Measurements from ENCODE around the gene CLCN1. TPM values are rescaled to one million over a fixed set of nuclear protein-coding genes. Genes with fewer than 3 reads are reported as not detected.

Gene CLCN1
- total and polyA plus RNA-seq, 10 of the 15 experiments (the other 5 are each of a cell fraction or from before 2014, with no cell fraction given) = 0.30 TPM; not detected in 9

- Histone ChIP-seq H3K27me3 (replicated peaks in 1 of 2; ENCODE audit: control insufficient read depth in 2 of 2, insufficient read depth in 2 of 2, low read length in 1 of 2) (no peaks in the 10 kb centered on the region), H3K9me3 (replicated peaks; ENCODE audit: control insufficient read depth, insufficient read depth, low read length) (no peaks in the 10 kb centered on the region), H3K27ac (ENCODE audit: control insufficient read depth, insufficient read depth) (no peak overlapping the region), H3K4me1 (ENCODE audit: control insufficient read depth, insufficient read depth, low read length) (peaks cover 7% of the 10 kb centered on the region), H3K4me2 (ENCODE audit: control insufficient read depth, insufficient read depth) (no peak overlapping the region), H3K79me2 (ENCODE audit: control insufficient read depth, insufficient read depth, low read length) (no peaks in the 10 kb centered on the region), H4K20me1 (ENCODE audit: control insufficient read depth, insufficient read depth) (no peaks in the 10 kb centered on the region), H3K9ac (ENCODE audit: control insufficient read depth, insufficient read depth, low read length) (no peak overlapping the region), H2AFZ (ENCODE audit: control insufficient read depth, low read depth, low read length) (no peak overlapping the region), H3K4me3 (no peak overlapping the region), H3K36me3 (ENCODE audit: control insufficient read depth in 2 of 2, insufficient read depth in 2 of 2, low read length in 1 of 2) (no peaks in the 10 kb centered on the region)
- ATAC-seq (no peak), FAIRE-seq (no peak), DNase-seq (ENCODE audit: low read depth, low spot score) (no peak)
- ChIA-PET POLR2A (no interaction called here), CTCF (interaction anchor here (0.6 to 1.7 kb wide), 3 partner anchors 41 to 657 kb away, joined by 3 to 5 read pairs (median 3); no protein-coding TSS in a partner anchor), RAD21 (ENCODE audit: unreplicated experiment) (no interaction called here), SMC1A (ENCODE audit: uncharacterized antibody, unreplicated experiment) (interaction anchor here (1.9 kb wide), 1 partner anchor 42 kb away, joined by 8 read pairs; no protein-coding TSS in a partner anchor)
- WGBS (ENCODE audit: insufficient coverage, insufficient replicate concordance, low lambda C conversion rate, missing lambda C conversion rate) = 88% methylated on average over 8 of the region's 8 CpGs
- no TSS peak for BruUV-seq (replicated peaks)
- TF ChIP-seq RELA (IDR thresholded peaks at IDR 0.05; ENCODE audit: borderline replicate concordance, partially characterized antibody) (no peak), POLR2AphosphoS2 (IDR thresholded peaks at IDR 0.05; ENCODE audit: low read depth, low read length) (no peak), NR2C2 (IDR thresholded peaks at IDR 0.05; ENCODE audit: borderline replicate concordance, control insufficient read depth, insufficient read length, low read depth) (no peak), NFYB (IDR thresholded peaks at IDR 0.05; ENCODE audit: insufficient read depth, low read depth, low read length) (no peak), IRF3 (IDR thresholded peaks at IDR 0.05) (no peak), NFXL1 (IDR thresholded peaks at IDR 0.05; ENCODE audit: borderline replicate concordance) (no peak), STAT1 (conservative IDR thresholded peaks at IDR 0.05) (no peak), ZNF274 (IDR thresholded peaks at IDR 0.05; ENCODE audit: insufficient read depth, insufficient read length) (no peak), ZNF384 (IDR thresholded peaks at IDR 0.05; ENCODE audit: borderline replicate concordance, low read depth, low read length) (no peak), LARP7 (IDR thresholded peaks at IDR 0.05) (no peak), EP300 (IDR thresholded peaks at IDR 0.05; ENCODE audit: borderline replicate concordance in 1 of 2, control insufficient read depth in 1 of 2, low read depth in 2 of 2, low read length in 2 of 2) (no peak)
- intact Hi-C loops (cut with micrococcal nuclease; ENCODE audit: unreplicated experiment) = no loop called here
- in situ Hi-C loops (cut with MboI) = no loop called here
Measured at GRCh38 chr7:143282124-143282523, 33.8 kb upstream of the CLCN1 start.
